Measurements from ENCODE around the gene SHANK1. TPM values are rescaled to one million over a fixed set of nuclear protein-coding genes. Genes with fewer than 3 reads are reported as not detected.
"Not testable (repeated sequence)": the region's sequence is repeated elsewhere in the genome, so short reads cannot be mapped to it uniquely, and the experiment has no call there.

The SHANK1 gene
- total RNA-seq, 1 donor from 2014 or later = 0.72 TPM

- DNase-seq (ENCODE audit: low spot score) = no peak
Observed at GRCh38 chr19:50633973-50634372, 85.6 kb downstream of the SHANK1 start.

GRCh38 chr19:50633359-50633758, 86.2 kb downstream of the SHANK1 start:
- DNase-seq (ENCODE audit: low spot score) = no peak

- no peak for DNase-seq (ENCODE audit: low spot score)
Observed at GRCh38 chr19:50632151-50632835, 87.3 kb downstream of the SHANK1 start.

GRCh38 chr19:50629801-50630200, 89.8 kb downstream of the SHANK1 start:
- DNase-seq (ENCODE audit: low spot score) = no peak

GRCh38 chr19:50629194-50629593, 90.4 kb downstream of the SHANK1 start:
- DNase-seq (ENCODE audit: low spot score) = no peak

- DNase-seq (ENCODE audit: low spot score) = no peak
Observed at GRCh38 chr19:50628551-50628950, 91.1 kb downstream of the SHANK1 start.

- no peak for DNase-seq (ENCODE audit: low spot score)
Observed at GRCh38 chr19:50628146-50628545, 91.5 kb downstream of the SHANK1 start.

GRCh38 chr19:50626795-50627194, 92.8 kb downstream of the SHANK1 start:
- DNase-seq (ENCODE audit: low spot score) = no peak

GRCh38 chr19:50626011-50626410, 93.6 kb downstream of the SHANK1 start:
- DNase-seq (ENCODE audit: low spot score) = no peak

GRCh38 chr19:50624949-50625600, 94.5 kb downstream of the SHANK1 start:
- no peak for DNase-seq (ENCODE audit: low spot score)

GRCh38 chr19:50620394-50620906, 99.2 kb downstream of the SHANK1 start:
- not testable (repeated sequence) for DNase-seq (ENCODE audit: low spot score)

GRCh38 chr19:50619184-50619583, 100.4 kb downstream of the SHANK1 start:
- not testable (repeated sequence) for DNase-seq (ENCODE audit: low spot score)

- not testable (repeated sequence) for DNase-seq (ENCODE audit: low spot score)
Observed at GRCh38 chr19:50618379-50618778, 101.2 kb downstream of the SHANK1 start.

- not testable (repeated sequence) for DNase-seq (ENCODE audit: low spot score)
Observed at GRCh38 chr19:50612504-50613404, 106.8 kb downstream of the SHANK1 start.

Other genes starting within 250 kb of the SHANK1 start
- 37.1 TPM for gene EMC10, start 243.3 kb downstream of the SHANK1 start, total RNA-seq (ENCODE audit: insufficient read depth, low replicate concordance)
- gene GARIN5A, start 243.0 kb downstream of the SHANK1 start, total RNA-seq (ENCODE audit: insufficient read depth, low replicate concordance) = not detected
- 20.5 TPM for gene JOSD2, start 208.6 kb downstream of the SHANK1 start, total RNA-seq (ENCODE audit: insufficient read depth, low replicate concordance)
- not detected for gene ASPDH, start 205.9 kb downstream of the SHANK1 start, total RNA-seq (ENCODE audit: insufficient read depth, low replicate concordance)
- 35.9 TPM for gene LRRC4B, start 151.4 kb downstream of the SHANK1 start, total RNA-seq (ENCODE audit: insufficient read depth, low replicate concordance)
- 0.48 TPM for gene SYT3, start 79.9 kb downstream of the SHANK1 start, total RNA-seq (ENCODE audit: insufficient read depth, low replicate concordance)
- gene C19orf81, start 70.4 kb downstream of the SHANK1 start, total RNA-seq (ENCODE audit: insufficient read depth, low replicate concordance) = not detected
- 65.5 TPM for gene CLEC11A, start 3.6 kb upstream of the SHANK1 start, total RNA-seq (ENCODE audit: insufficient read depth, low replicate concordance)
- gene GPR32, start 50.7 kb upstream of the SHANK1 start, total RNA-seq (ENCODE audit: insufficient read depth, low replicate concordance) = not detected
- not detected for gene ACP4, start 70.6 kb upstream of the SHANK1 start, total RNA-seq (ENCODE audit: insufficient read depth, low replicate concordance)
- not detected for gene KLK1, start 104.0 kb upstream of the SHANK1 start, total RNA-seq (ENCODE audit: insufficient read depth, low replicate concordance)
- gene KLK15, start 113.8 kb upstream of the SHANK1 start, total RNA-seq (ENCODE audit: insufficient read depth, low replicate concordance) = 1.2 TPM
- gene KLK3, start 135.1 kb upstream of the SHANK1 start, total RNA-seq (ENCODE audit: insufficient read depth, low replicate concordance) = 0.48 TPM
- gene KLK2, start 153.6 kb upstream of the SHANK1 start, total RNA-seq (ENCODE audit: insufficient read depth, low replicate concordance) = 9.6 TPM
- 1.4 TPM for gene KLK4, start 191.6 kb upstream of the SHANK1 start, total RNA-seq (ENCODE audit: insufficient read depth, low replicate concordance)
- not detected for gene KLK5, start 233.2 kb upstream of the SHANK1 start, total RNA-seq (ENCODE audit: insufficient read depth, low replicate concordance)
- not detected for gene KLK6, start 249.8 kb upstream of the SHANK1 start, total RNA-seq (ENCODE audit: insufficient read depth, low replicate concordance)